Lung (tissue), 12 donors: ENCODE measurements around the gene PPP1CC. TPM values are rescaled to one million over a fixed set of nuclear protein-coding genes. Genes with fewer than 3 reads are reported as not detected.

Experiments used
- ATAC-seq: fragments of 200-7000 bp; cut with Tn5 transposase; one replicate; pipeline ENCODE4 v1.9.1; 2020; ENCODE audit warnings: moderate number of reproducible peaks; ENCODE audit not compliant: insufficient read depth, low FRiP score
- DNase-seq, 3 donors: peaks; one replicate each; pipeline ENCODE4 v3.0.0-alpha.2; 2013 to 2017
- H3K27ac ChIP-seq, 2 donors: one replicate each; pipeline ENCODE4 v1.5.1; 2013; ENCODE audit warnings: mild to moderate bottlenecking in 2 of 2, moderate library complexity in 2 of 2, control low read depth in 1 of 2, inconsistent platforms in 1 of 2, low read depth in 1 of 2, low read length in 1 of 2
- H3K27me3 ChIP-seq, 3 donors: one replicate each; pipeline ENCODE4 v1.5.1; 2013; ENCODE audit warnings: low read length in 2 of 3; ENCODE audit not compliant: control insufficient read depth in 3 of 3, insufficient read depth in 3 of 3
- H3K36me3 ChIP-seq, 4 donors: one replicate each; pipeline ENCODE4 v1.5.1; 2013; ENCODE audit warnings: low read length in 4 of 4, mild to moderate bottlenecking in 1 of 4, moderate library complexity in 1 of 4; ENCODE audit not compliant: control insufficient read depth in 4 of 4, insufficient read depth in 4 of 4
- H3K4me1 ChIP-seq, 5 donors: one replicate each; pipeline ENCODE4 v1.5.1; 2013; ENCODE audit warnings: low read length in 5 of 5, mild to moderate bottlenecking in 2 of 5, moderate library complexity in 1 of 5; ENCODE audit not compliant: control insufficient read depth in 5 of 5, insufficient read depth in 5 of 5
- H3K4me3 ChIP-seq: one replicate; pipeline ENCODE4 v1.5.1; 2013; ENCODE audit warnings: mild to moderate bottlenecking, control low read depth, moderate library complexity
- H3K9ac ChIP-seq, 2 donors: one replicate each; pipeline ENCODE4 v1.5.1; 2013; ENCODE audit warnings: low read length in 2 of 2, control low read depth in 1 of 2; ENCODE audit not compliant: insufficient read depth in 1 of 2
- H3K9me3 ChIP-seq, 4 donors: one replicate each; pipeline ENCODE4 v1.5.1; 2013; ENCODE audit warnings: low read length in 3 of 4, mild to moderate bottlenecking in 1 of 4, moderate library complexity in 1 of 4; ENCODE audit not compliant: control insufficient read depth in 4 of 4, insufficient read depth in 3 of 4
- CTCF ChIP-seq: IDR thresholded peaks from 2 replicates; pipeline ENCODE4 v1.5.1; 2012; ENCODE audit warnings: mild to moderate bottlenecking; ENCODE audit errors: control extremely low read depth, extremely low read depth
- WGBS, 2 donors: extraction: QIAGEN DNeasy Blood & Tissue Kit; methylation state at CpG; one replicate each; pipeline ENCODE4 v1.1.7; 2013; 5-methylcytosine and 5-hydroxymethylcytosine counted together
- polyA plus RNA-seq, 2 donors: library from polyadenylated mRNA; stranded (reverse); fragments of 200-250 nt; gene quantifications; one replicate each; pipeline ENCODE4 v1.2.1, GENCODE V29; 2013
- total RNA-seq, 2 donors: library from RNA; depleted of rRNA in 1 of 2; stranded (reverse); fragments of >200 nt in 1 of 2; gene quantifications; one replicate each; pipeline ENCODE4 v1.2.1, GENCODE V29; 2014 to 2021
- donor health status: control.
- donor health status: control.
- donor health status: Bipolar disorder and iron deficiency.
- donor health status: healthy.
- donor health status: DM: yes; HTN: yes; CAD: no.

PPP1CC gene
- total and polyA plus RNA-seq, 4 donors: 56.2 to 124 (median 72.3) TPM

GRCh38 chr12:110696283-110696682 is 46.4 kb downstream of the PPP1CC start:
- TF ChIP-seq CTCF: no peak

GRCh38 chr12:110694330-110694901 is 48.3 kb downstream of the PPP1CC start:
- H3K4me1 ChIP-seq: peaks cover 0 to 35% (median 6%) of the 10 kb centered on the region in 5 donors
- no peak for DNase-seq
- 54 to 68% methylated on average over 12 of the region's 12 CpGs for WGBS, 2 donors

More at GRCh38 chr12:110696283-110696682, 46.4 kb downstream of the PPP1CC start:
- peaks cover 0 to 30% (median 6%) of the 10 kb centered on the region in 5 donors for H3K4me1 ChIP-seq
- no peak overlapping the region for H3K4me3 ChIP-seq
- ATAC-seq: no peak
- H3K9me3 ChIP-seq: no peaks in the 10 kb centered on the region
- H3K27me3 ChIP-seq: no peaks in the 10 kb centered on the region
- DNase-seq: no peak
- no peak overlapping the region for H3K27ac ChIP-seq
- 85 to 89% methylated on average over 3 of the region's 3 CpGs for WGBS, 2 donors
- H3K9ac ChIP-seq: no peak overlapping the region
- no peaks in the 10 kb centered on the region for H3K36me3 ChIP-seq

GRCh38 chr12:110693731-110694130 is 49.0 kb downstream of the PPP1CC start:
- DNase-seq (peak; percentile 53 to 85 (median 78)), ATAC-seq (no peak)
- Histone ChIP-seq H3K27ac (peak overlapping the region in 1 of 2 donors; percentile 54), H3K9me3 (no peaks in the 10 kb centered on the region), H3K27me3 (no peaks in the 10 kb centered on the region), H3K4me3 (no peak overlapping the region), H3K4me1 (peaks cover 0 to 30% (median 4%) of the 10 kb centered on the region in 5 donors), H3K36me3 (no peaks in the 10 kb centered on the region), H3K9ac (no peak overlapping the region)
- 28 to 57% methylated on average over 7 of the region's 7 CpGs for WGBS, 2 donors
- no peak for TF ChIP-seq CTCF

More at GRCh38 chr12:110694330-110694901, 48.3 kb downstream of the PPP1CC start:
- Histone ChIP-seq H3K9ac (no peak overlapping the region), H3K9me3 (no peaks in the 10 kb centered on the region), H3K27me3 (no peaks in the 10 kb centered on the region), H3K27ac (peak overlapping the region; percentile 47 to 54), H3K4me3 (no peak overlapping the region), H3K36me3 (no peaks in the 10 kb centered on the region)
- ATAC-seq: no peak
- TF ChIP-seq CTCF: no peak

GRCh38 chr12:110690127-110690430 is 52.6 kb downstream of the PPP1CC start:
- Histone ChIP-seq H3K4me1 (peaks cover 0 to 42% (median 14%) of the 10 kb centered on the region in 5 donors), H3K27me3 (no peaks in the 10 kb centered on the region), H3K9me3 (peaks cover 0 to 1% (median 0%) of the 10 kb centered on the region in 4 donors), H3K4me3 (no peak overlapping the region), H3K9ac (peak overlapping the region in 1 of 2 donors; percentile 50), H3K36me3 (peaks cover 0 to 3% (median 0%) of the 10 kb centered on the region in 4 donors), H3K27ac (peak overlapping the region in 1 of 2 donors; percentile 83)
- no peak for DNase-seq
- 65 to 70% methylated on average over 4 of the region's 4 CpGs for WGBS, 2 donors
- no peak for ATAC-seq
- TF ChIP-seq CTCF: no peak
